ENCODE results near the gene LAMTOR3. TPM values are rescaled to one million over a fixed set of nuclear protein-coding genes. Genes with fewer than 3 reads are reported as not detected.

LAMTOR3 gene
- polyA plus RNA-seq, 1 experiment = 17.6 TPM

GRCh38 chr4:99918656-99919055, 24.4 kb upstream of the LAMTOR3 start:
- H3K36me3 ChIP-seq (ENCODE audit: control insufficient read depth, insufficient read depth, low read length) = peaks cover 2% of the 10 kb centered on the region; the same call in 1 of the 2 replicates
- no peak for DNase-seq (ENCODE audit: low read depth)
- POLR2A ChIA-PET = no interaction called here
- H3K27me3 ChIP-seq (ENCODE audit: control insufficient read depth, insufficient read depth, low read length) = no peaks in the 10 kb centered on the region
- CTCF ChIA-PET = no interaction called here
- TF ChIP-seq CTCF (IDR thresholded peaks at IDR 0.05; ENCODE audit: insufficient read depth, low read depth, low read length) = no peak
- H3K4me3 ChIP-seq (ENCODE audit: low read depth, low read length) = no peak overlapping the region

GRCh38 chr4:99917575-99917974, 23.3 kb upstream of the LAMTOR3 start:
- no peak for TF ChIP-seq CTCF (IDR thresholded peaks at IDR 0.05; ENCODE audit: insufficient read depth, low read depth, low read length)
- peaks cover 2% of the 10 kb centered on the region; the same call in 1 of the 2 replicates for H3K36me3 ChIP-seq (ENCODE audit: control insufficient read depth, insufficient read depth, low read length)
- DNase-seq (ENCODE audit: low read depth) = no peak
- no peaks in the 10 kb centered on the region for H3K27me3 ChIP-seq (ENCODE audit: control insufficient read depth, insufficient read depth, low read length)
- POLR2A ChIA-PET = no interaction called here
- no peak overlapping the region for H3K4me3 ChIP-seq (ENCODE audit: low read depth, low read length)
- CTCF ChIA-PET = no interaction called here

GRCh38 chr4:99915449-99915848, 21.2 kb upstream of the LAMTOR3 start:
- DNase-seq (ENCODE audit: low read depth) = no peak
- H3K36me3 ChIP-seq (ENCODE audit: control insufficient read depth, insufficient read depth, low read length) = peaks cover 2% of the 10 kb centered on the region; the same call in 1 of the 2 replicates
- CTCF ChIA-PET = no interaction called here

GRCh38 chr4:99894998-99895397, 771 bp upstream of the LAMTOR3 start:
- no peak for TF ChIP-seq CTCF (IDR thresholded peaks at IDR 0.05; ENCODE audit: insufficient read depth, low read depth, low read length)
- DNase-seq (ENCODE audit: low read depth) = no peak
- Histone ChIP-seq H3K4me3 (ENCODE audit: low read depth, low read length) (peak overlapping the region; percentile 87), H3K27me3 (ENCODE audit: control insufficient read depth, insufficient read depth, low read length) (no peaks in the 10 kb centered on the region), H3K36me3 (ENCODE audit: control insufficient read depth, insufficient read depth, low read length) (no peaks in the 10 kb centered on the region)
- POLR2A ChIA-PET = interaction anchor here (0.6 kb wide), 1 partner anchor 8 kb away, joined by 5 read pairs; no protein-coding TSS in a partner anchor
- CTCF ChIA-PET = interaction anchor here (1.6 kb wide), 1 partner anchor 83 kb away, joined by 5 read pairs; no protein-coding TSS in a partner anchor

More at GRCh38 chr4:99915449-99915848, 21.2 kb upstream of the LAMTOR3 start:
- POLR2A ChIA-PET = no interaction called here
- no peak overlapping the region for H3K4me3 ChIP-seq (ENCODE audit: low read depth, low read length)
- H3K27me3 ChIP-seq (ENCODE audit: control insufficient read depth, insufficient read depth, low read length) = no peaks in the 10 kb centered on the region
- no peak for TF ChIP-seq CTCF (IDR thresholded peaks at IDR 0.05; ENCODE audit: insufficient read depth, low read depth, low read length)

GRCh38 chr4:99893839-99894160, 427 bp downstream of the LAMTOR3 start:
- POLR2A ChIA-PET = no interaction called here
- no peak for DNase-seq (ENCODE audit: low read depth)
- H3K36me3 ChIP-seq (ENCODE audit: control insufficient read depth, insufficient read depth, low read length) = no peaks in the 10 kb centered on the region
- CTCF ChIA-PET = interaction anchor here (1.6 kb wide), 1 partner anchor 82 kb away, joined by 5 read pairs; no protein-coding TSS in a partner anchor
- H3K4me3 ChIP-seq (ENCODE audit: low read depth, low read length) = peak overlapping the region; percentile 87
- no peaks in the 10 kb centered on the region for H3K27me3 ChIP-seq (ENCODE audit: control insufficient read depth, insufficient read depth, low read length)
- no peak for TF ChIP-seq CTCF (IDR thresholded peaks at IDR 0.05; ENCODE audit: insufficient read depth, low read depth, low read length)

All from BJ (cell line).